Endodermal cell (in vitro differentiated cells): Measurements from ENCODE around the gene TDRD12. TPM values are rescaled to one million over a fixed set of nuclear protein-coding genes. Genes with fewer than 3 reads are reported as not detected.

Experiments
- DNase-seq: peaks from one replicate; pipeline ENCODE4 v3.0.0-alpha.2; 2017
- H3K27ac ChIP-seq: 2 replicates; pipeline ENCODE4 v1.5.1; 2013; ENCODE audit warnings: mild to moderate bottlenecking, low read depth, low read length, moderate library complexity
- H3K27me3 ChIP-seq: 2 replicates; pipeline ENCODE4 v1.6.1; 2013; ENCODE audit warnings: mild to moderate bottlenecking, low read length, moderate library complexity; ENCODE audit not compliant: insufficient read depth, control insufficient read depth, poor library complexity, severe bottlenecking
- H3K36me3 ChIP-seq: 2 replicates; pipeline ENCODE4 v1.7.0; 2013; ENCODE audit warnings: mild to moderate bottlenecking, low read length, moderate library complexity; ENCODE audit not compliant: control insufficient read depth, insufficient read depth
- H3K4me1 ChIP-seq: one replicate; pipeline ENCODE4 v1.7.0; 2013; ENCODE audit warnings: low read length; ENCODE audit not compliant: control insufficient read depth, insufficient read depth
- H3K4me3 ChIP-seq: 2 replicates; pipeline ENCODE4 v1.5.1; 2013; ENCODE audit warnings: mild to moderate bottlenecking, low read length, moderate library complexity
- H3K9ac ChIP-seq: 2 replicates; pipeline ENCODE4 v1.6.1; 2013; ENCODE audit warnings: mild to moderate bottlenecking, low read length, moderate library complexity; ENCODE audit not compliant: poor library complexity, severe bottlenecking; ENCODE audit errors: extremely low read depth
- H3K9me3 ChIP-seq: 2 replicates; pipeline ENCODE4 v1.6.1; 2013; ENCODE audit warnings: mild to moderate bottlenecking, low read length, moderate library complexity; ENCODE audit not compliant: control insufficient read depth
- H3K27ac Mint-ChIP-seq: 2 replicates; pipeline ENCODE4 v1.8.0; 2020; ENCODE audit warnings: mixed read lengths
- H3K27me3 Mint-ChIP-seq: 2 replicates; pipeline ENCODE4 v1.8.0; 2021; ENCODE audit warnings: mild to moderate bottlenecking, mixed read lengths; ENCODE audit not compliant: insufficient read depth
- H3K36me3 Mint-ChIP-seq: 2 replicates; pipeline ENCODE4 v1.8.0; 2020; ENCODE audit warnings: low read depth, mixed read lengths
- H3K4me1 Mint-ChIP-seq: 2 replicates; pipeline ENCODE4 v1.8.0; 2020; ENCODE audit warnings: mixed read lengths
- H3K4me3 Mint-ChIP-seq: 2 replicates; pipeline ENCODE4 v1.8.0; 2020; ENCODE audit warnings: mild to moderate bottlenecking, moderate library complexity, mixed read lengths
- H3K9me3 Mint-ChIP-seq: 2 replicates; pipeline ENCODE4 v1.8.0; 2020; ENCODE audit warnings: mild to moderate bottlenecking, mixed read lengths
- CTCF ChIP-seq: fragments of 200-600 bp; sonication (generic); conservative IDR thresholded peaks from 2 replicates; pipeline ENCODE4 v1.5.0; 2021; ENCODE audit warnings: antibody characterized with exemption, mild to moderate bottlenecking
- WGBS, 2 experiments: methylation state at CpG; one replicate each; pipeline versions ENCODE4 v1.1.5 to v1.1.7; 2013; ENCODE audit warnings: missing lambda C conversion rate in 2 of 2, mixed read lengths in 1 of 2; ENCODE audit not compliant: insufficient coverage in 1 of 2, insufficient read length in 1 of 2; 5-methylcytosine and 5-hydroxymethylcytosine counted together
- total RNA-seq, 2 donors: library from RNA; stranded (reverse); fragmentation: NEBNext Ultra II Directional in 1 of 2; extraction: Animal tissue kit (Norgen Biotek cat#: 25700) in 1 of 2; gene quantifications; 2 replicates in 1 of 2; 3 replicates in 1 of 2; pipeline ENCODE4 v1.2.1, GENCODE V29; 2021

TDRD12 gene
- total RNA-seq, 2 donors from 2014 or later = 0.20 to 0.84 TPM

GRCh38 chr19:32868206-32868950, 148.8 kb downstream of the TDRD12 start:
- WGBS, 2 experiments = 79 to 92% methylated on average over 13 to 19 of the region's 19 CpGs
- Histone ChIP-seq H3K27me3 (no peaks in the 10 kb centered on the region), H3K36me3 (no peaks in the 10 kb centered on the region), H3K4me3 (no peak overlapping the region), H3K9ac (no peak overlapping the region), H3K9me3 (no peaks in the 10 kb centered on the region), H3K4me1 (no peaks in the 10 kb centered on the region), H3K27ac (no peak overlapping the region)
- H3K36me3 Mint-ChIP-seq = no peaks in the 10 kb centered on the region
- no peak overlapping the region for H3K4me3 Mint-ChIP-seq
- H3K4me1 Mint-ChIP-seq = peaks cover 3% of the 10 kb centered on the region
- no peak for DNase-seq
- TF ChIP-seq CTCF = no peak
- no peaks in the 10 kb centered on the region for H3K27me3 Mint-ChIP-seq
- no peaks in the 10 kb centered on the region for H3K9me3 Mint-ChIP-seq
- no peak overlapping the region for H3K27ac Mint-ChIP-seq

GRCh38 chr19:32869369-32869965, 149.9 kb downstream of the TDRD12 start, which contains the start of gene SLC7A9:
Gene SLC7A9 (minus strand): TSS chr19:32869767. CDS start chr19:32868534, 1,233 bp downstream.
- WGBS, 2 experiments = 89 to 94% methylated on average over 10 to 14 of the region's 14 CpGs
- Mint-ChIP-seq H3K4me3 (no peak within 1 kb of the TSS), H3K27me3 (no peaks in the 10 kb centered on the region), H3K9me3 (no peaks in the 10 kb centered on the region), H3K36me3 (no peaks in the 10 kb centered on the region), H3K4me1 (peaks cover 3% of the 10 kb centered on the region), H3K27ac (no peak within 1 kb of the TSS)
- Histone ChIP-seq H3K4me3 (no peak within 1 kb of the TSS), H3K36me3 (no peaks in the 10 kb centered on the region), H3K9ac (no peak within 1 kb of the TSS), H3K9me3 (no peaks in the 10 kb centered on the region), H3K27me3 (no peaks in the 10 kb centered on the region), H3K27ac (no peak within 1 kb of the TSS), H3K4me1 (no peaks in the 10 kb centered on the region)
- no peak for DNase-seq
- no peak for TF ChIP-seq CTCF

- no peak overlapping the region for H3K4me3 Mint-ChIP-seq
- no peaks in the 10 kb centered on the region for H3K27me3 ChIP-seq
- H3K36me3 ChIP-seq = no peaks in the 10 kb centered on the region
- no peaks in the 10 kb centered on the region for H3K9me3 ChIP-seq
- DNase-seq = peak; percentile 82
- no peaks in the 10 kb centered on the region for H3K36me3 Mint-ChIP-seq
- H3K27me3 Mint-ChIP-seq = no peaks in the 10 kb centered on the region
- no peak overlapping the region for H3K27ac ChIP-seq
- H3K9ac ChIP-seq = no peak overlapping the region
- 88 to 90% methylated on average over 13 to 18 of the region's 18 CpGs for WGBS, 2 experiments
- no peak for TF ChIP-seq CTCF
- H3K27ac Mint-ChIP-seq = no peak overlapping the region
- H3K4me1 ChIP-seq = no peaks in the 10 kb centered on the region
- H3K9me3 Mint-ChIP-seq = no peaks in the 10 kb centered on the region
- peaks cover 3% of the 10 kb centered on the region for H3K4me1 Mint-ChIP-seq
- H3K4me3 ChIP-seq = no peak overlapping the region
Observed at GRCh38 chr19:32869966-32870573, 150.5 kb downstream of the TDRD12 start.
